Myometrial cell (primary cell): ENCODE results near the gene MIER1. TPM values are rescaled to one million over a fixed set of nuclear protein-coding genes. Genes with fewer than 3 reads are reported as not detected.

ENCODE experiments used
- total RNA-seq: library from RNA; depleted of rRNA; stranded (reverse); fragments of >200 nt; gene quantifications from 2 replicates; pipeline ENCODE4 v1.2.3, GENCODE V29; 2015

Gene MIER1
- total RNA-seq, result 15.6 and 21.6 TPM in 2 replicates

DNA sequence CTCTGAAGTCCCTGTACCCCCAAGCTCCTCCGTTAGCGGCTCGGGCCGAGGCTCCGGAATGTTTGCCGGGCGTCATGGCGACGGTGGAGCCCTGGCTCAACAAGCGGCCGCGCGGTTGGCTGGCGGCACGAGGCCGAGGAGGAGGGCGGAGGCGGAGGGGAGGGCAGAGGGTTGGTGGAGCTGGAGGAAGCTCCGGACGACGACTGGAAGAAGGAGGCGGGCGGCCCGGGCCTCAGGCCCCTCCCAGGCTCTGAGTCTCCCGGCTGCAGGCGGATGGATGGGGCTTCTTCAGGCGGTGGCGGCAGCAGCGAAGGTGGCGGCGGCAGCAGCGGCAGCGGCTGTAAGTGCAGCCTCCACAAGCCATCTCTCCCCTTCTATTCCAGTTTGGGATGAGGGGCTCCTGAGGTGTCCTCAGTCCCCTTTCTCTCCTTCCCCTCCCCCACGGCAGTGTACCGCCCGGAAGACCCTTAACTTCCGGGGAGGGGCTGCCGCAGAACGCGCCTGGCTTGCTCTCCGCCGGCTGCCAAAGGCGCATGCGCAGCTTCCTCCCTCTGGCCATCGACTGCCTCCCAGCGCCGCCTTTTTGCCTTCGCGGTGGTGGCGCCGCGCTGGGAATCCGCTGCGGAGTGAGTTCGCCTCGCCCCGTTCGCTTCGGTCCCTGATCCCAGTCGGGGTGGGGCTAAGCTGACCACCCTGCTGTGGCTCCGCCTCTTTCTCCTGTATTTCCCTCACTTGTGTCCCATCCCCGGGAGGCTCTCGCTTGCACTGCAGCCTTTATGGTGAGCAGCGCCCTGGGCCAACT lies at the start of gene MIER1, which contains the start of gene DNAI4:
TSS of gene MIER1 (plus strand) at position 235 of the 802 bp plus-strand sequence. CDS start at position 274, 39 bp downstream.
TSS of gene DNAI4 (minus strand) at position 101 of the 802 bp plus-strand sequence. CDS start at position 76, 25 bp downstream.

Other genes starting within 250 kb of the MIER1 start
- 2.1 and 6.1 TPM in 2 replicates for gene DYNLT5, start 172.5 kb upstream of the MIER1 start, total RNA-seq
- gene INSL5, start 123.7 kb upstream of the MIER1 start, total RNA-seq, result not detected in 2 replicates
- 4.6 and 5.3 TPM in 2 replicates for gene DNAI4, start 134 bp upstream of the MIER1 start, total RNA-seq
- 13.0 and 17.4 TPM in 2 replicates for gene SLC35D1, start 129.2 kb downstream of the MIER1 start, total RNA-seq
- not detected in 2 replicates for gene C1orf141, start 210.0 kb downstream of the MIER1 start, total RNA-seq
- gene IL23R, start 241.5 kb downstream of the MIER1 start, total RNA-seq, result not detected in 2 replicates